IgD-negative memory B cell (primary cell): ENCODE measurements around the gene SLBP. TPM values are rescaled to one million over a fixed set of nuclear protein-coding genes. Genes with fewer than 3 reads are reported as not detected.
A peak's percentile ranks its signal among the peaks of the same experiment; 100 is the strongest.

Experiments
- H3K27ac Mint-ChIP-seq, 3 donors: one replicate each; pipeline ENCODE4 v1.8.0; 2020 to 2022; ENCODE audit warnings: mild to moderate bottlenecking in 3 of 3, mixed read lengths in 3 of 3, moderate library complexity in 1 of 3
- H3K27me3 Mint-ChIP-seq: one replicate; pipeline ENCODE4 v1.8.0; 2021; ENCODE audit warnings: mixed read lengths
- H3K36me3 Mint-ChIP-seq: one replicate; pipeline ENCODE4 v1.8.0; 2020; ENCODE audit warnings: mild to moderate bottlenecking, mixed read lengths
- H3K4me1 Mint-ChIP-seq, 3 donors: one replicate each; pipeline ENCODE4 v1.8.0; 2020 to 2022; ENCODE audit warnings: mixed read lengths in 3 of 3, mild to moderate bottlenecking in 1 of 3
- H3K4me3 Mint-ChIP-seq, 4 donors: one replicate each; pipeline ENCODE4 v1.8.0; 2020 to 2022; ENCODE audit warnings: mild to moderate bottlenecking in 4 of 4, mixed read lengths in 4 of 4, moderate library complexity in 3 of 4
- H3K9me3 Mint-ChIP-seq, 3 donors: one replicate each; pipeline ENCODE4 v1.8.0; 2020 to 2021; ENCODE audit warnings: mixed read lengths in 3 of 3, mild to moderate bottlenecking in 1 of 3
- polyA plus RNA-seq: library from polyadenylated mRNA; unstranded; fragments of 300-500 nt; fragmentation: Illumina TruSeq; gene quantifications from one replicate; pipeline ENCODE4 v1.2.3, GENCODE V29; 2021

SLBP gene
- polyA plus RNA-seq = 49.1 TPM

DNA sequence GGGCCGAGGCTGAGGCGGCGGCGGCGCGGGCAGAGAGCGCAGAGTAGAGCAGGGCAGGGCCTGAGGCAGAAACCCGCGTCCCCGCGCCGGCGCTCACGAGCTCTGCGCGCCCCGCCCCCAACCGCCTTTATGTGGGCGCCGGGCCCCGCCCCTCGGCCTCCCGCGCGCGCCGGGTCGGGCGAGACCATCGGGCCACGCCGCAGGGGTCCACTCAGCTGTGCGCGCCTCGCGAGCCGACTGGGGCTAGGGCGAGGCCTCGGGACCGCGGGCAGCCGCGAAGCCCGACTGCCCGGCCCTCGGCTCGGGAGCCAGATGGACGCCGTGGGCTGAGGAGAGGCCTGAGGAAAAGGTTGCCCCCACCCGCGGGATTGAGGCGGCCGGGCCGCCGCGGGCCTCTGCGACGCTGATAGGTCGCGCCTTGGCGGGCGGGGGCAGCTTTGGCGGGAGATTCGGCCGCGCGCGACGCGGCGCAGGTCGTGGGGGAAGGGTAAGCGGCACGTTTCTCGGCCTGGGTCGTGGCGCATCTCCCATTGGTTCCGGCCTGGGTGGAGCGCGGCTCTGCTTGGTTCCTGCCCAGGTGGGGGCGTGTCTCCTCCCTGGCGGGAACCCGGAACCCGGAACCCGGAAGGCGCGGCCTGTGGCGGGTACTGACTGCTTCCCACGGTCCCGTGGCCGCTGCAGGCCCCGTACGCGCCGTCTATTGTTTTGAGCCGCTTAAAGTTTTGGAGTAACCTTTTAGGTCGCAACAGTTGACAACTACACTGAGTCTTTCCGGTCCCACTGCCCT, at the start of gene SLBP:
SLBP (minus strand) TSS at position 104 of the 787 bp plus-strand sequence. CDS start 131 bp downstream, outside the sequence.
- H3K4me1 Mint-ChIP-seq = peaks cover 44 to 59% (median 51%) of the 10 kb centered on the region in 3 donors
- H3K4me3 Mint-ChIP-seq = peak within 1 kb of the TSS; percentile 96 to 99 (median 98)
- peak within 1 kb of the TSS; percentile 96 to 99 (median 97) for H3K27ac Mint-ChIP-seq
- no peaks in the 10 kb centered on the region for H3K9me3 Mint-ChIP-seq
- H3K27me3 Mint-ChIP-seq = no peaks in the 10 kb centered on the region
- peaks cover 1% of the 10 kb centered on the region for H3K36me3 Mint-ChIP-seq

DNA sequence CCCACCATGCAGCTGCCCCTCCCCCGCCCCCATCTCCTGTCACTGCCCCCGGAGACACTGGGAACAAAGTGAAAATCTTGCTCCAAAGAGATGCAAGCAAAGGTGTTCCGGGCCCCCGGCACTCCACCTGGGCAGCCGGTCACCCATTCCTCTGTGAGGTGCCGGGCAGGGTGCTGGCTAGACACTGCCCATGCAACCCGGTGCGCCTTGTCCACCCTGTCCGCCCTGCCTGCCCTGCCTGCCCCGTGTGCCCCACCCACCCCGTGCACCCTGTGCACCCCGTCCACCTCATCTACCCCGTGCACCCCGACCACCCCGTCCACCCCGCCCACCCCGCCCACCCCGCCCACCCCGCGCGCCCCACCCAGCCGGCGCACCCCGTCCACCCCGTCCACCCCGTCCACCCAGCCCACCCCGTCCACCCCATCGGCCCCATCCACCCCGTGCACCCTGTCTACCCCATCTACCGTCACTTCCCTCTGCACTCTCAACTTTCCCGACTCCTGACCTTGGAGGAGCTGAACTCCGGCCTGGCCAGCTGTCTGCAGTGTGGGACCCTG, 49.1 kb upstream of the SLBP start:
- Mint-ChIP-seq H3K27me3 (peaks cover 10% of the 10 kb centered on the region), H3K4me1 (no peaks in the 10 kb centered on the region), H3K27ac (no peak overlapping the region)

DNA sequence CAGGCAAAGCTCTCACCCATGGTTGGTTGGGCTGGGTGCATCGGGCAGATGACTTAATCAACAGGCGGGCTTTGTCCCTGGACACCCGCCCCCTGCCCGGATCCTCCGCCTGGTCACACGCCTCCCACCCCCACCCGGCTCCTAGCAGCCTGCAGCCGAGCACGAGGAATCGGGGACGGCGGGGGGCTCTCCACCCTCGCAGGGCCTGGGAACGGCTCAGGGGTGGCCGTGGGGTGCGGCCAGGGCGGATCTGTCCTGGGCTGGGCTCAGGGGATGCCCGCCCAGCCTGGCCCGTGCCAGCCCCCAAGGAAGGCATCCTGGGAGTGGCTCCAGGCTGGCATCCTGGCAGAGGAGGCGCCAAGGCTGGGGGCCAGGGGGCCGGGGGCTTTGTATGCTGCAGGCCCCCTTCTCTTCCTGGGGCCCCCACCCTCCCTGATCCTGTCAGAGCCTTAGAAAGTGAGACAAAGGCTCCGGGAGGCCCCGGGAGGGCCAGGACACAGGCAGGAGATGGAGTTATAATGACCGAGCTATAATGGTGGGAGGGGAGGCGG, 48.5 kb upstream of the SLBP start:
- H3K9me3 Mint-ChIP-seq = no peaks in the 10 kb centered on the region
- peaks cover 9% of the 10 kb centered on the region for H3K27me3 Mint-ChIP-seq
- no peak overlapping the region for H3K27ac Mint-ChIP-seq
- H3K4me1 Mint-ChIP-seq = no peaks in the 10 kb centered on the region
- no peaks in the 10 kb centered on the region for H3K36me3 Mint-ChIP-seq
- H3K4me3 Mint-ChIP-seq = no peak overlapping the region

More for the DNA sequence above, 49.1 kb upstream of the SLBP start:
- no peaks in the 10 kb centered on the region for H3K9me3 Mint-ChIP-seq
- no peaks in the 10 kb centered on the region for H3K36me3 Mint-ChIP-seq
- no peak overlapping the region for H3K4me3 Mint-ChIP-seq

DNA sequence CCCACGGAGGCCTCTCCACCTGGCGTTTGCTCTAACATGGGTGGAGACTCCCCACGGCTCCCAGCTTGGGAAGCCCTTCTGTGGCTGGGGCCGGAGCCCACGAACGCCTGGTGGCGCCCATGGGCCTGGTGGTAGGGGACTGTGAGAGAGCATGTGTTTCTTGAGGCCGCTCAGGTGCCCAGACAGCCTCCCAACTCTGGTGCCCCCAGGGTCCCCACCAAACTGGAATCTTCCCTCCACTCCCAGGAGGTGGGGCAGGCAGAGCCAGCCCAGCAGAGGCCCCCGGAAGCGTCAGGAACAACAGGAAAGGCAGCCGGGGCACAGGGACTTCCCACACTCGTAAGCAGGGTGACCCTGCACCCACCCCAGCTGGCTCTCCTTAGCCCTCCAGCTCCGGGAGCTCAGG, 47.7 kb upstream of the SLBP start:
- Mint-ChIP-seq H3K4me3 (no peak overlapping the region), H3K4me1 (no peaks in the 10 kb centered on the region), H3K9me3 (no peaks in the 10 kb centered on the region), H3K27ac (no peak overlapping the region), H3K27me3 (peaks cover 6% of the 10 kb centered on the region), H3K36me3 (no peaks in the 10 kb centered on the region)

DNA sequence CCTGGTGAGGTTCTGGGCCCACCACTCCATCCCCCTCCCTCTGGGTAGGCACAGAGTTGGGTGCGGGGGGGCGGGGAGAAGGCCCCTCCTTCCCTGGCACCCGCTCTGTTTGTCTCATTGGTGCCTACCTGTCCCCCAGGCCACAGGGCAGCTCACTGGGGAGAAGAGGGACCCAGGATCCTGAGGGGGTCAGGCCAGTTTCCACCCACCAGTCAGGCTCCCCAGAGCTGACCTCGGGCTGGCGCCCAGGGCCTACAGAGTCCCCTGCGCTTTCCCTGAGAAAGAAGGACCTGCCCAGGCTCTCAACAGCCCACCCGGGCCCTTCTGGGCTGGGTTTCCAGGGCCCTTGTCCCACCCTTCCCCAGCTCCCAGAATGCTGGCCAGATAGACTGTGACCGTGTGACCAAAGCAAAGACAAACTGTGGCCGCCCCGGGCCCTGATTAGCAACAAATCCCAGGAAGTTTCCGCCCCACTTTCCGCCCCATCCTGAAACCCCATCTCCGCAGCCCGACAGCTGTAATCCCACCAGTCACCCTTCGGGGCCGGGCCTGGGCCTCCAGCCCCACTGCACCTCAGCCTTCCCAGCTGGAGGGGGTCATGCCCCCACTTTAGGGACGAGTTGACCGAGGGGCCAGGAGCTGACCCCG, 47.2 kb upstream of the SLBP start:
- Mint-ChIP-seq H3K9me3 (no peaks in the 10 kb centered on the region), H3K36me3 (no peaks in the 10 kb centered on the region), H3K27me3 (peaks cover 5% of the 10 kb centered on the region), H3K27ac (no peak overlapping the region), H3K4me3 (no peak overlapping the region), H3K4me1 (no peaks in the 10 kb centered on the region)

DNA sequence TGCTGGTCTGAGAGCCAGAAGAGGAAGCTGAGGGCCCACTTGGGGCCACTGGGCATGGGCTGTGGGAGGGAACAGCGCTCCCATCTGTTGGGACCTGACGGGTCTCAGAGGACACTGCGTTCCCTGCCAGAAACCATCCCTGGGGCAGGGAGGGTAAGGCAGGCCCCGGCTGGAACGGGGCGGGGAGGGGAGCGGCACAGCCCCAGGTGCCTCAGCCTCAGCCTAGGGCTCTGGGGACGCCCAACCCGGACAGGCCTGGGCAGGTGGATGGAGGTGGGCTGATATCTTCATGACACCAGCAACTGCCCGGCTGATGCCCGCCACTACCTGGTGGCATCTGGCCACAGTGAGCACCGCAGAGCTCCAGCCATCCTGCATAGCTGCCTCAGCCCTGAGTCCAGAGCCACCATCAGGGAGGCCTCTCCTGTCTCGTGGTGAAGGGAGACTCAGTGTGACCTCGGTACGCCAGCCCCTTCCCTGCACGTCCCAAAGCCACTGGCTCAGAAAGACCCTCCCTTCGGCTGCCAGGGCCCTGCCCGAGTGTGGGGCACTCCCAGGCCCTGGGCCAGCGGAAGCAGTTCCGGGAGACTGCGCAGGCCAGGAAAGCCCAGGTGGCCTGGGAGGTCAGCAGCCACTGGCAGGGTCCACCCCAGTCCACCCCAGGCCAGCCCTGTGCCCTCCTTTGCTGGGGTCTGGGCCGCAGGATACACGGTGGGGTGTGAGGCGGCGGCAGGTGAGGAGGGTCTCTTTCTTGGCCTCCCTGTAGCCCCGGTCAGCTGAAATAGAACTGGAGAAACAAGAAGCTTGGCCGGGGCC, 46.4 kb upstream of the SLBP start:
- Mint-ChIP-seq H3K36me3 (no peaks in the 10 kb centered on the region), H3K4me1 (no peaks in the 10 kb centered on the region), H3K27ac (no peak overlapping the region), H3K27me3 (peaks cover 3% of the 10 kb centered on the region), H3K4me3 (no peak overlapping the region), H3K9me3 (no peaks in the 10 kb centered on the region)

DNA sequence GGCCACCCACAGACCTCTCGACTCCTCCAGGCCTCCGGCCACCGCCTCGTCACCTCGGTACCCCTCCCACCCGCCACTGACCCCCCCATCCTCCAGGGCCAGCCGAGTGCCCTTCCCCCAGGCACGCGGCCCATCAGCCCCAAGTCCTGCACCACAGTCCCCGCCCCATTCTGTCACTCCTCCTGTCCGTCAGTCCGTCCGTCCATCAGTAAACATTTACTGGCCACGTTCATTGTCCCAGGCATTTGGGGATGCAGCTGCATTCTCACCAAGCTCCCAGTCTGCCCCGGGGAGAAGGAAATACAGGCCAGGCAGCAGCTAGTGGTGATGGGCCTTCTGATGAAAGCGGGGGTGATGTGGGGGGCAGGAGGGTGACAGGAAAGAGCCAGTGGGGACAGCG, 45.7 kb upstream of the SLBP start:
- H3K4me1 Mint-ChIP-seq = no peaks in the 10 kb centered on the region

DNA sequence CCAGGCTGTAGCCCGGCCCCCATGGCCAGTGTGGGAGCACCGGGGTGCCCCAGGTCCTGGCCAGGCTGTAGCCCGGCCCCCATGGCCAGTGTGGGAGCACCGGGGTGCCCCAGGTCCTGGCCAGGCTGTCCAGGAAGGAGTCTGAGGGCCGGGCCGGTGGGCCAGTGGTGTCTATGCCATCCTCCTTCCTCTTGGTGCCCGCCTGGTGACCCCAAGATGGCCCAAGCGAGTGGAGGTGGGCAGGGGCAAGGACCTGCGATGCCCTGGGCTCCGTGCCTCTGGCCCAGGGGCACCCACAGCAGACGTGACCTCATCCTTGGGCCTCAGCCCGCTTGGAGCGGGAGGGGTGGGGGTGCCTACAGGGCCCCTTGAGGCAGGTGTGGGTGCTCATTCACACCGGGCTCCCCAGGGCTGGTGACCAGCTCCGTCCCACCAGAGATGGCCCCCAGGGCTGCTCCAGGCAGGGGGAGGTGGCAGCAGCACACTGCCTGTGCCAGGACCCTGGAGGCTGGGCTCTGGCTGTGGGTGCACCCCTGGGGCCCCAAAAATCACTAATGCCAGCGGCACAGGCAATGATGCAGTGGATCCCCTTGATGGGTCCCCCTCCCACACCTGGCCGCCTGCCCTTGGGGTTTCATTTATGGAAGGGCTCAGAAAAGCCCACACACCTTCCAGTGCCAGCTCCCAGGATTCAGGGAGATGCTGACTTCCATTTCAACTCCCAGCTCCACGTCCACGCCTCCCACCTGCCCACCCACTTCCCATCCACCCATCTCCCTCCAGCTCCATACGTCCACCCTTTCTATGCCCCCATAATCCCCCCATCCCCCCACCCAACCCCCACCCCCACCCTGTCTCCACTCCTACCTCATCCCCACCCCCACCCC, 45.0 kb upstream of the SLBP start:
- Mint-ChIP-seq H3K27ac (no peak overlapping the region), H3K9me3 (no peaks in the 10 kb centered on the region)

More for the DNA sequence above, 45.7 kb upstream of the SLBP start:
- no peaks in the 10 kb centered on the region for H3K9me3 Mint-ChIP-seq
- no peak overlapping the region for H3K27ac Mint-ChIP-seq
- H3K27me3 Mint-ChIP-seq = peaks cover 3% of the 10 kb centered on the region
- no peak overlapping the region for H3K4me3 Mint-ChIP-seq
- H3K36me3 Mint-ChIP-seq = no peaks in the 10 kb centered on the region

DNA sequence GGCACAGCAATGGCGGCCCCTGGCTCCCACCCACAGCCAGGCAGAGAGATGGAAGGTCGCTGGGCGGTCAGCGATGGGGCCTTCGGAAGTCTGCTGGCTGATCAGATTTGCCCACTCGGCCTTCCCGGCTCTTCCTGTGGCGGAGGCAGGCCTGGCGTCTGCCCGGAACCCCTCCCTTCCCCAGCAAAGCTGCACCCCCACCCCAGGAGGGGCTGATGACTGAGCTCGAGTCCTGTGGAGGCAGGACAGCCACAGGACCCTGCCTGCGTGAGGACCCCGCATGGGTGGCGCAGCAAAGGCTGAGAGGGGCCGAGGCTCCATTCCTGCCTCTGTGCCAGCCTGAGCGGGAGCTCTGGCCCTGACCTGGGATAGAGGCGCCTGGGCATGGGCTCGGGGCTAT, 44.0 kb upstream of the SLBP start:
- no peaks in the 10 kb centered on the region for H3K27me3 Mint-ChIP-seq
- no peaks in the 10 kb centered on the region for H3K9me3 Mint-ChIP-seq
- no peak overlapping the region for H3K27ac Mint-ChIP-seq
- no peaks in the 10 kb centered on the region for H3K36me3 Mint-ChIP-seq
- H3K4me1 Mint-ChIP-seq = no peaks in the 10 kb centered on the region
- no peak overlapping the region for H3K4me3 Mint-ChIP-seq

More for the DNA sequence above, 45.0 kb upstream of the SLBP start:
- no peaks in the 10 kb centered on the region for H3K4me1 Mint-ChIP-seq
- no peaks in the 10 kb centered on the region for H3K27me3 Mint-ChIP-seq
- no peak overlapping the region for H3K4me3 Mint-ChIP-seq
- no peaks in the 10 kb centered on the region for H3K36me3 Mint-ChIP-seq

DNA sequence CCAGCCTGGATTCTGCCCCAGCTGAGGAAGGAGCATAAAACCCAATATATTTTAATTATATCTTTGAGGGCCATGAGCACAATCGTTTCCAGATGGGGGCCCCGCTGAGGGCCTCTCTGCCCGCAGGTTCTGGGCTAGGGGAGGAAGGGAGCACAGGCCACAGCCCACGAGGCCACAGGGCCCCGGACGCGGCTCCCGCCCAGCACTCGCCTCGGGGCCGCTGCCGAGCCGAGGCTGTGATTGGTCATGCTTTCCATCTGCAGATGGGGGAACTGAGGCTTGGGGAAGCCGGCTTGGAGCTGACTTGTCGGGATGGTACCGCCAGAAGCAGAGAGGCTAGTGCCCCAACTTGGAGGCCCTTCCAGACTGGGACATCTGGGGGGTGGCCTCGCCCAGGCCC, 43.2 kb upstream of the SLBP start:
- H3K4me3 Mint-ChIP-seq = no peak overlapping the region
- no peak overlapping the region for H3K27ac Mint-ChIP-seq
- H3K36me3 Mint-ChIP-seq = no peaks in the 10 kb centered on the region
- no peaks in the 10 kb centered on the region for H3K4me1 Mint-ChIP-seq
- H3K9me3 Mint-ChIP-seq = no peaks in the 10 kb centered on the region
- H3K27me3 Mint-ChIP-seq = peaks cover 2% of the 10 kb centered on the region

DNA sequence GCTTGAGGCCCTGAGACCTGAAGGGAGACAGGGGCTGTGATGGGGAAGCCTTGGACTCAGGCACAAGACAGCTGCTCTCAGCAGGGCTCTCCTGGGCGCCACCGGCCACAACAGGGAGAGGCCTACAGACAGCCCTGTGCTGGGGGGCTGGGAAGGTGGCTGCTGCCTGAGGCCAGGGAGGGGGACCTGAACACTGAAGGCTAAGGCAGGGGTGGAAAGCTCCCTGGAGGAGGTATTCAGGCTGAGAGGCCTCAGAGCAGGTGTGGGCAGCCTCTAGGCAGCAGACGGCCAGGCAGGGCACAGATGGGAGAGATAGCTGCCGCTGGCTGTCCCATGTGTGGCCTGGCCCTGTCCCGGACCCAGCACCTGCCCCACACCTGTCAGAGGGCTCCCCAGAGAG, 42.2 kb upstream of the SLBP start:
- Mint-ChIP-seq H3K27me3 (peaks cover 2% of the 10 kb centered on the region), H3K4me3 (no peak overlapping the region), H3K4me1 (no peaks in the 10 kb centered on the region), H3K27ac (no peak overlapping the region), H3K9me3 (no peaks in the 10 kb centered on the region), H3K36me3 (no peaks in the 10 kb centered on the region)

DNA sequence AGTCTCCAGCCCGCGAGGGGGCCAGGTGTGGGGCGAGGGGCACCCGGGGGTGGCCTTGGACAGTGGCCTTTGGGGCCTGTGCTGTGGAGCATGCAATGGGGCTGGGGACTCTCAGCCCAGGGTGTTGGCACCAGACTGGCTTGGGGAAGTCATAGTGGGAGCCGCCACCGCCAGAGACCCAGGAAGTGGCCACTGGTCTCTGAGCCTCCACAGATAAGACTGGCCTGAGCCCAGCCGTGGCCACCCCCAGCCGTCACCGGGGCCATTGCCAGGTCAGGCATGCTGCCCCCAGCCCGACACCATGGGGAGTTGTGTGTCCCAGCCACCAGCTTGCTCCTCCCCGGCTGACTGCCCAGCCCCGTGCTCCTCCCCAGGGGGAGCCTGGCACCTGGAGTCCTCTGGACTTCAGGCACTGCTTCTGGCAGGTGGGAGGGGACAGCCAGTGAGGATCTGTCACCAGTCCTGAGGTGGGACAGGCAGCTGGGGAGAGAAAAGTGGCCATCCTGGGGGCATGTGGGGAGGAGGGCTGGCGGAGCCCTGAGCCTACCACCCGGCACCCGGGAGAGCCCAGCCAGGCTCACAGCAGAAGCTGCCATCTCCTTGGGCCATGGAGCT, 41.7 kb upstream of the SLBP start:
- H3K4me3 Mint-ChIP-seq = no peak overlapping the region
- H3K36me3 Mint-ChIP-seq = no peaks in the 10 kb centered on the region
- H3K27ac Mint-ChIP-seq = no peak overlapping the region
- no peaks in the 10 kb centered on the region for H3K9me3 Mint-ChIP-seq
- H3K4me1 Mint-ChIP-seq = no peaks in the 10 kb centered on the region
- peaks cover 2% of the 10 kb centered on the region for H3K27me3 Mint-ChIP-seq

DNA sequence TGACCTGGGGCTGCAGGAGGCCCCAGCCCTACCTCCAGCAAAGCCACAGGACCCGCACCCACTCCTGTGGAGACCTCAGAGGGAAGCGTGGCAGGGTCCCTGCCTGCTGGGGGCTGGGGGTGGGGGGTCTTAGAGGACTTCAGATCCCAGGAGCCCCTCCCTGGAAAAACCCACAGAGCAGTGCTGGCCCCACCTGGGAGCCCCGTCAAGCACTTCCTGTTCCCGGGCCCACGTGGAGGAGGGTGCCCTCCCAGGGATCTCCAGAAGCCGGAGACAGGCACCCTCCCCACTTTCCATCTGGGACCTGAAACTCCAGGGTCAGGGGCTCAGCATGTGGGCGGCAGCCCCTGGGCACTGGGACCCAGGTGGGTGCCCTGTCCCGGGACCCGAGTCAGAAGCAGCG, 41.2 kb upstream of the SLBP start:
- Mint-ChIP-seq H3K36me3 (no peaks in the 10 kb centered on the region), H3K27ac (no peak overlapping the region), H3K4me3 (no peak overlapping the region), H3K4me1 (no peaks in the 10 kb centered on the region), H3K27me3 (peaks cover 2% of the 10 kb centered on the region), H3K9me3 (no peaks in the 10 kb centered on the region)
